ENCODE measurements around the gene PIAS1. TPM values are rescaled to one million over a fixed set of nuclear protein-coding genes. Genes with fewer than 3 reads are reported as not detected.
"Not testable (repeated sequence)": the region's sequence is repeated elsewhere in the genome, so short reads cannot be mapped to it uniquely, and the experiment has no call there.

PIAS1 gene
- total RNA-seq, 1 donor from 2014 or later: 59.9 TPM

DNA sequence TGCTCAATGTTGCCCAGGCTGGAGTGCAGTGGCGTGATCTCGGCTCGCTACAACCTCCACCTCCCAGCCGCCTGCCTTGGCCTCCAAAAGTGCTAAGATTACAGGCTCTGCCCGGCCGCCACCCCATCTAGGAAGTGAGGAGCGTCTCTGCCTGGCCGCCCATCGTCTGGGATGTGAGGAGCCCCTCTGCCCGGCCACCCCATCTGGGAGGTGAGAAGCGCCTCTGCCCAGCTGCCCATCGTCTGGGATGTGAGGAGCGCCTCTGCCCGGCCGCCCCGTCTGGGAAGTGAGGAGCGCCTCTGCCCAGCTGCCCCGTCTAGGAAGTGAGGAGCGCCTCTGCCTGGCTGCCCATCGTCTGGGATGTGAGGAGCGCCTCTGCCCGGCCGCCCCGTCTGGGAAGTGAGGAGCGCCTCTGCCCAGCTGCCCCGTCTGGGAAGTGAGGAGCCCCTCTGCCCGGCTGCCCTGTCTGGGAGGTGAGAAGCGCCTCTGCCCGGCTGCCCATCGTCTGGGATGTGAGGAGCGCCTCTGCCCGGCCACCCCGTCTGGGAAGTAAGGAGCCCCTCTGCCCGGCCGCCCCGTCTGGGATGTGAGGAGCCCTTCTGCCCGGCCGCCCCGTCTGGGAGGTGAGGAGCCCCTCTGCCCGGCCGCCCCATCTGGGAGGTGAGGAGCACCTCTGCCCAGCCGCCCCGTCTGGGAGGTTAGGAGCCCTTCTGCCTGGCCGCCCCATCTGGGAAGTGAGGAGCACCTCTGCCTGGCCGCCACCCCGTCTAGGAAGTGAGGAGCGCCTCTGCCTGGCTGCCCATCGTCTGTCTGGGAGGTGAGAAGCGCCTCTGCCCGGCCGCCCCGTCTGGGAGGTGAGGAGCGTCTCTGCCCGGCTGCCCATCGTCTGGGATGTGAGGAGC is 167.7 kb downstream of the PIAS1 start:
- DNase-seq (ENCODE audit: low spot score): peak; percentile 31
- intact Hi-C loops (cut with DNase I); ATAC-seq: not testable (repeated sequence)

DNA sequence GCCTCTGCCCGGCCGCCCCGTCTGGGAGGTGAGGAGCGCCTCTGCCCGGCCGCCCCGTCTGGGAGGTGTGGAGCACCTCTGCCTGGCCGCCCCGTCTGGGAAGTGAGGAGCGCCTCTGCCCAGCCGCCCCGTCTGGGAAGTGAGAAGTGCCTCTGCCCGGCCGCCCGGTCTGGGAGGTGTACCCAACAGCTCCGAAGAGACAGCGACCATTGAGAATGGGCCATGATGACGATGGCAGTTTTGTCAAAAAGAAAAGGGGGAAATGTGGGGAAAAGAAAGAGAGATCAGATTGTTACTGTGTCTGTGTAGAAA is 168.3 kb downstream of the PIAS1 start:
- ATAC-seq; intact Hi-C loops (cut with DNase I): not testable (repeated sequence)
- DNase-seq (ENCODE audit: low spot score): peak; percentile 47

DNA sequence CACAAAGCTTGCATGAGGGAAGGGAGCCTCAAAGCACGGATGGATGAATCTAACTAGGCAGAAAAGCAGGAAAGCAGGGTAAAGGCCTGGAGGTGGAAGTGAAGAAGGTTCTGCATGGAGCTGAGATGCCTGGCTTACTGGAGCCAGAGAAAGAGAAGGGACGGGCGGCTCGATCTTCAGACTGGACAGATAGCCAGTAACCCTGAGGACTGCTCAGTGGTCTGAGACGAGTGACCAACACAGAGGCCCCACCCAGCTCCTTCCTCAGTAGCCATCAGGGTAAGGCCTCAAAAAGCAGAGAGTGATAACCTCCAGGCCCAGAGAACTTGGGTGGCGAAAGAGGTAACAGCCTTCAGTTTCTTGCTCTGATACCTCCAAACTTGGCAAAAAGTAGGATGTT is 169.1 kb downstream of the PIAS1 start:
- DNase-seq (ENCODE audit: low spot score) (peak; percentile 19), ATAC-seq (no peak)
- intact Hi-C loops (cut with DNase I): no loop called here

DNA sequence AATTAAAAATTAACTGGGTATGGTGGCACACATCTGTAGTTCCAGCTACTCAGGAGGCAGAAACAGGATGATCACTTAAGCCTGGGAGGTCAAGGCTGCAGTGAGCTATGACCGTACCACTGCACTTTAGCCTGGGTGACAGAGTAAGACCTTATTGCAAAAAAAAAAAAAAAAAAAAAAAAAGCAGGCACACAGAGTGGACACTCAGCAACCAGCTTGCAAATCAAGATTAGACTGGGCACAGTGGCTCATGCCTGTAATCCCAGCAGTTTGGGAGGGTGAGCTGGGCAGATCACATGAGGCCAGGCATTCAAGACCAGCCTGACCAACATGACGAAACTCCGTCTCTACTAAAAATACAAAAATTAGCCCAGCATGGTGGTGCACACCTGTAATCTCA is 170.0 kb downstream of the PIAS1 start:
- intact Hi-C loops (cut with DNase I): no loop called here
- peak; percentile 9 for DNase-seq (ENCODE audit: low spot score)
- no peak for ATAC-seq

DNA sequence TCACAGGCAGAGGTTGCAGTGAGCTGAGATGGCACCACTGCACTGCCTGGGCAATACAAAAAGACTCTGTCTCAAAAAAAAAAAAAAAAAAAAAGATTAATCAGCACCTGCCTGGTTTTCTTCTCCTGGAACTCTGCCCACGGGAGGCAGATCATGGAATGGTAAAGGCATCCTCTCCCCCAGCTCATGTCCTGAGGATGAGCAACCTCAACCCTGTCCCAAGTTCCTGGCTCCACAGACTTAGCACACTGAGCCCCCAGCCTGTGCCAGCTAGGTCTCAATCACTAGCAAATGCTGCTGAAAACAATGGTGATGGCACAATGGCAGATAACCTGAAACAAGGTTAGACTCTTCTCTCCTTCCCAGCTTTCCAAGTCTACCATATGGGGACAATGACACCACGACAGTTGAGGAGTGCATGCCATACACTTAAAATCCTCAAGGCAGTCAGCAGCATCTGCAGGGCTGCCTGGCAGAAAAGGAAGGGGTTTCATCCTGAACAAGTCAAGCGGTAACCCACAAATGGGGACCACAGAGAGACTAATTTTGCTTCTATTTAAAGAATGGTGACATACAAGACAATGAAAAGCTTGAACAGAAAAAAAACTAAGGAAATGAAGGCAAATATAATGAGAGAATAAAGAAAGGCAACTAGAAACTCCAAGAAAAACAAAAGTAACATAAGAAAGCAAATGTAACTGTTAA is 170.6 kb downstream of the PIAS1 start:
- intact Hi-C loops (cut with DNase I): no loop called here
- ATAC-seq (no peak), DNase-seq (ENCODE audit: low spot score) (peak; percentile 42)

DNA sequence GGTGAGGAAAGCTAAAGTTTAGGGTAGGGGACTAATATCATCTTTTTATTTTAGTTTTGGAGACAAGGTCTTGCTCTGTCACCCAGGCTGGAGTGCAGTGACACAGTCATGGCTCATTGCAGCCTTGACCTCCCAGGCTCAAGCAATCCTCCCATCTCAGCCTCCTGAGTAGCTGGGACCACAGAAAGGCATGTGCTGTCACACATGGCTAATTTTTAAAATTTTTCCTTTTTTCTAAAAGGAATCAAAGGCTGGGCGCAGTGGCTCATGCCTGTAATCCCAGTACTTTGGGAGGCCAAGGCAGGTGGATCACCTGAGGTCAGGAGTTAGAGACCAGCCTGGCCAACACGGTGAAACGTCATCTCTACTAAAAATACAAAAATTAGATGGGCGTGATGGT is 171.3 kb downstream of the PIAS1 start:
- DNase-seq (ENCODE audit: low spot score); intact Hi-C loops (cut with DNase I); ATAC-seq: not testable (repeated sequence)

DNA sequence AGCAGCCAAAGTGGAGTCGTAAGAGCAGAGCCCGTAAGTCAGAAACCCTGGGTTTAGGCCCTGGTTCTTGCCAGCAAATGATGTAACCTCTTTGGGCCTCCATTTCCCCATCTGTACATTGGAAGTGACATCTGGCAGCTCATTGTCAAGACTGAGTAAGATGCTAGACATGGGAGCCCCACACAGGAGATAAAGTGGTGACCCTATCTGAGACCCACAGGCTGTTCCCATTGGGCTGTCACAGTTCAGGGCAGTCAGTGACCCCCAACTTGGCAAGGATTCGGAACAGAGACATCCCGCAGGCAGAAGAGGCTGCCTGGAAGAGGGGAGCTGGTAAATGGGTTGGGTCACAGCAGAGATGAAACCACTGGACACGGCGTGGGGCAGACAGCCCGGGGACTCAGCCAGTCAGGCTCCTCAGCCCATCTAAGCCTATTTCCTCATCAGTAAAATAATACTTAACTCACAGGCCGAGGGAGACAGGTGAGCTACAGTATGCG is 173.6 kb downstream of the PIAS1 start:
- intact Hi-C loops (cut with DNase I): no loop called here

DNA sequence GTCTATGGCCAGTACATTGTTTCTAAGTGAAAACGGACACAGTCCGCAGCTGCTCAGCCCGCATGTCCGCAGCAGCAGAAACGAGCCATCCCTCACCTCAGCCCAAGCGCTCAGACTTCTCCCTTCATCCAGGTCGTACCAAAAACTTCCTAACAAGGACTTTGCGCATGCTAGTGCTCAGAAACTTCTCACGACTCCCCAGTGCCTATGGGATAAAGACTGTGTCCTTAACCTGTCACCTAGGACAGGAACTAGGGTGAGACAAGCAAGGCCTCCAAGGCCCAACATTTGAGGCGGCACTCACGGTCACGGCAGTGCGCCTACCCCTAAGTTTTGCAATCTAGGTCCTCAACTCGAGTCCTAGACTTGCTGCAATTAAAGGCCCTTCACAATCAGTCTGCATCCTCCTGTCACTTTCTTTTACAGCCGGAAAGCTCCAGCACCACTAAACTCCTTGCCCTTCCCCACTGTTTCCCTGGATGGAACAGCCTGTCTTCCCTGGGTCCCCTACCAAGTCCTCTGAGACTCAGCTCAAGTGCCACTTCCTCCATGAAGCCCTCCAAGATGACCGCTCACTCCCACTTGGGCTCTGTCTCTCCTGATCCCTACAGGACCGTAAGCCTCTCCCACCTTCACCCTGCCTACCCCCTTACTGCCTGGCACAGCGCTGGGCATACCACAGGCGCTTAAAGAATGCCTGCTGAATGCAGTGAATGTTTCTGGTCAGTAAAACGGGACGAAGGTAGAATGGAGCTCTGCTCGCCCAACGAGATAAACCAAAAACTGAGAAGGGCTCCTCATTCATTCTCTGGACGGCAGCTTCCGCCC is 174.2 kb downstream of the PIAS1 start:
- DNase-seq (ENCODE audit: low spot score) (no peak), ATAC-seq (no peak)
- intact Hi-C loops (cut with DNase I): no loop called here

More for the DNA sequence above, 173.6 kb downstream of the PIAS1 start:
- ATAC-seq: no peak
- peak; percentile 40 for DNase-seq (ENCODE audit: low spot score)

DNA sequence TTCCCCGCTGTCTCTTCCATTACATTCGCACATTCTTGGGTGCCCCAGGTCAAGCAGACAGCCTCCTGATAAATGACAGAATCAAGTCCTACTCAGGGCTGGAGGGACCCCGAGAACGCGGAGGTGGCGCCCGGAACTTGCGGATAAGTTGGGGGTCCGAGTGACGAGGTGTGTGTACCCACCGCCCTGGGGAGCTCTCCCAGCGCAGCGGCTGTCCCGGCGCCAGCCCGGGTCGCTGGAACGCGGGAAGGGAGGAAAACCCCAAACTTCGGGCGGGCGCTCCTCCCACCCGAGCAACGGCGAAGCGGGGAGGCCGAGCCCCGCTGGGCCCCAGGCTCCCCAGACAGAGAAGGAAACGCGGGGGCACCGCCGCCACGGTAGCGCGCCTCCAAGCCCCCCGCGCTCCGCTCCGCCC is 174.9 kb downstream of the PIAS1 start:
- intact Hi-C loops (cut with DNase I): no loop called here
- peak; percentile 3 for ATAC-seq
- no peak for DNase-seq (ENCODE audit: low spot score)

DNA sequence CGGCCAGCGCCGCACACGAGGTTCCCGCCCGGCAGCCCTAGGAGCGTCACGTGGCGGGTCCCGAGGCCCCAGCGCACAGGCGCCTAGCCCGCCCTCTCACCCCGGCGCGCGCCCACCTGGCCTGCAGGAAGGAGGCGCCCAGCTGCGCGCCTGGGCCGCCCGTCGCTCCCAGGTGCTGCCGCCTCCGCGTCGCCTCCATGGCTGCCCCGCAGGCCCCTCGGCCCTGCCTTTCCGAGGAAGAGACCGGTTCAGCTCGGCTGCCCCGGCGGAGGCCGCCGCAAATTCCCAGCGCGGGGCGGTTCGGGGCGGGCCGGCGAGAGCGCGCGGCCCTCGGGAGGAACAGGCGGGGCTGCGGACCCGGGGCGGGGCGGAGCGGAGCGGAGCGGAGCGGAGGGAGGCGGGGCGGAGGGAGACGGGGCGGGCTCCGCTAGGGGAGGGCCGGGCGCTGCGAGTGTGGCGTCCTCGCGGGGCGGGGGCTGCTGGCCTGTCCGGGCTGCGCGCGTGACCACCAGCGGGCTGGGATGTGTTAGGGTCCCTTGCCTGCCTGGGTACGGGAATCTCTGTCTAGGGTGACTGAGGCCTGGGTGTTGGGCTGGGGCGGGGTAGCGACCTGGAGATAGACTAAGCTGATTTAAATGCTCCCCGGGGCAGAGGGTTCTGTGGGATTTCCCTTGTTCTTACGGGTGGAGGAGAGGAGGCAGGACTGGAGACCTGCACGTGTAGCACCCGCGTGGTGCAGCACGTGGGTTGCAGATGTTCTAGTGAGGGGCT is 175.5 kb downstream of the PIAS1 start, which contains the start of gene CLN6:
Gene CLN6, minus strand, starts transcription at position 343 of the 771 bp plus-strand sequence. Its CDS starts 144 bp downstream, at position 199.
- intact Hi-C loops (cut with DNase I): no loop called here
- DNase-seq (ENCODE audit: low spot score): peak; percentile 90
- peak; percentile 92 for ATAC-seq

DNA sequence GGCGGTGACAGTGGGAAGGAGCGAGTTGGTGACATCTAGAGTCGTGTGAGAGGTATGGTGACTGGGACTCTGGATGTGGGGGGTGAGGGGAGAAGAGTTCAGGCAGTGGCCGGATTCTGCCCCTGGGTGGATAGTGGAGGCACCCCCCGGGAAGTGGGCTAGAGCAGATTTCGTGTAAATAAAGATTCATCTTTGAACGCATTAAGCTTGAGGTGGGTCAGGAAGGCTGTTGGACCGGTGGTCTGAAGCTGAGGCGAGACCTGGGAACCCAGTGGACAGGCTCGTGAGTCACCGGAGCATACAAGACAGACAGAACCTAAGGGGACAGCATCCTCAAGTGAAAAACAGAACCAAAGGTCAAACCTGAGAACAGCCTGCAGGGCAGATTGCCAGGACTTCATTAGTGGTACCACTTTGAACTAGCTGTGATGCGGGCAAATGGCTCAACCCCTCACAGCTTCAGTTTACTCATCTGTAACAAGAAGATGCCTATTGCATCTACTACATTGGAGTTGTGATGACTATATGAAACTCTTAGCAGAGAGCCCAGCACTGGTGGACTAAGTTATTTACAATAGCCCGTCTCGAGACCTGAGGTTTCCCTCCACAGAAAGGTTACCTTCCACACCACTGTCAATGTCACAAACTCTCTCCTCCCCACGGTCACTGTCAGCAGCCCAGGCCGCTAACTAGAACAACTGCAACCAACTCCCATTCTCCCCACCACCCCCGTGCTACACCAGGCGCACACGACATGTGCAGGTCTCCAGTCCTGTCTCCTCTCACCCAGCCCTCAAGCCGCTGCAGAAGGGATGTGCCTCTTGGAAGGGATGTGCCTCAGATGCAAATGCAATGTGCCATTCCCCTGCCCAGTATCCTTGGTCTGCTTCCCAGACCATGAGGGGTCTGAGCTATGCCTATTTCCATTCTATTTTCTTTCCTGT is 176.3 kb downstream of the PIAS1 start:
- no peak for DNase-seq (ENCODE audit: low spot score)

DNA sequence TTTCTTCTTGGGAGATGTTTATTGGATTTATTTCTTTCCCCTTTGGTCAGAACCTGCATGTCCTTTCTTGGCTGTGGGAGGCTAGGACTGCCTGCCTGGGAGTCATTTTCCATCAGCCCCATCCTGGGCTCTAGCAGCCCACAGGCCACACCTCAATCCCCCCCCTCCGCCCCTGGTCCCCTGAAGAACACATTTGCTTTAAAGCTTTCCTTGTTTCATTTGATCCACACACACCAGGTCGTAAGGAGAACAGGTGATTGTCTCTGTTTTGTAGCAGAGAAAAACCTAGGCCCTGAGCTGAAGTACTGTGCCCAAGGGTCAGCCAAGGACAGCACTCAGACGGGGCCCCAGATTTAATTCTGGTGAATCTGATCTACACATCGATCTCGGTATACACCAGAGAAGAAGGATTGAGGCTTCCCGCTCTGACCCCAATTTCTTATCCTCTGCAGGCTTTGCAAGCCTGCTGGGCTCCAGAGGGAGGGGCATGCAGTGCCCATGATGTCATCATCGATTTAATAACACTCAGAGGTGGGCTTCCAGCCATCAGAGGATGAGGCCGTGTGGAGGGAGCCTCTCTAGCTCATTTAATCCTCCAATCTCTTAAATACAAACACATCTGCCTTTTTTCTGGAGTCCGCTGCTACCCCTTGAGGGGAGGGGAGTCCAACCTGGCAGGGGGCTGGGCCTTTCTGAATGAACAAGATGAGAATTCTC is 177.1 kb downstream of the PIAS1 start:
- no peak for ATAC-seq
- DNase-seq (ENCODE audit: low spot score): no peak
- intact Hi-C loops (cut with DNase I): no loop called here

More for the DNA sequence above, 176.3 kb downstream of the PIAS1 start:
- intact Hi-C loops (cut with DNase I): no loop called here
- ATAC-seq: peak; percentile 7

DNA sequence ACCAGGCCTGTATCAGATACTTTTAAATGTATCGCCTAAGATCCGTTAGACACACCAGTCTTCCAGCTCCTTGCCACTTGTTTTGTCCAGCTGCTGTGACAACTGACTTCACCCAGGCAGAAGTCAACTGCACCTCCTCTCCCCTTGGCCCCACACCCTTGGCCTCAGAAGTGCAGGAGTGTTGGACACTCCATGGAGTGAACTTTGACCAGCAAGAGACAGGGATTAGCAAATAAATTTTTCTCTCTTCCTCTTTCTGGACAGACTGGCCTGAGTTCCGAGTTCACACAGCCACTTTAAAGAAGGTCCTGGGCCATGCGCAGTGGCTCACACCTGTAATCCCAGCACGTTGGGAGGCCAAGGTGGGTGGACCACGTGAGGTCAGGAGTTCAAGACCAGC is 178.3 kb downstream of the PIAS1 start:
- ATAC-seq: no peak
- intact Hi-C loops (cut with DNase I): no loop called here
- DNase-seq (ENCODE audit: low spot score): no peak

DNA sequence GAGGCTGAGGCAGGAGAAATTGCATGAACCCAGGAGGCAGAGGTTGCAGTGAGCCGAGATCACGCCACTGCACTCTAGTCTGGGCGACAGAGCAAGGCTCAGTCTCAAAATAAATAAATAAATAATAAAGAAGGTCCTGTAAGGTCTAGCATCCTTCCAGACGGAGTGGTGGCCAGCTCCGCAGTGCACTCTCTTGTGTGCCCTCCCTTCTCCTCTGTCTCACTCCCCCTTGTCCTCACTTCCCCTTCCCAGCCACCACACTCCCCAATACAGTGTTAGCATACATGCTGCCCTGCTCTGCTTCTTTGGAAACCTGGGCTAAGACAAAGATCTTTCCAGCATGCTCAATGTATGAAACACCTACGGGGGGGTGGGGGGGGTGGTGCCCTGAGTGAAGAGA is 178.8 kb downstream of the PIAS1 start:
- DNase-seq (ENCODE audit: low spot score) (no peak), ATAC-seq (no peak)
- intact Hi-C loops (cut with DNase I): no loop called here

DNA sequence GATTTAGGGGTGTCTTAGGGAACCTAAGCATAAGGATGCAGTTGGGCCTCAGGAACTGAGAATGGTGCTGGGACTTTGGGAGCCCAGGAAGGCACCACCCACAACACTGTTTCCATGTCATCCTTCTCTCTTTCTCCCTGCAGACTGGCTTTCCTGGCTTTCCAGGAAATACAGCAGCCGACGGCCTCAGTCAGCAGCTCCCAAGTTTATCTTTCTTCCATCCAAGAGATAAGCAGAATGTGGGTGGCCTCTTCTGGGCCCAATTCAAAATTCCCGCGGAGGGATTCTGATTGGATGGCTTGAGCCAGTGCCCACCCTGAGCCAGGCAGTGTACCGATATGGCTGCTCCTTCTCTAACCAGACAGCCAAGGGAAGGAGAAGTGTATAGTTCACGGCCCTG is 179.9 kb downstream of the PIAS1 start:
- ATAC-seq (no peak), DNase-seq (ENCODE audit: low spot score) (no peak)
- intact Hi-C loops (cut with DNase I): no loop called here

DNA sequence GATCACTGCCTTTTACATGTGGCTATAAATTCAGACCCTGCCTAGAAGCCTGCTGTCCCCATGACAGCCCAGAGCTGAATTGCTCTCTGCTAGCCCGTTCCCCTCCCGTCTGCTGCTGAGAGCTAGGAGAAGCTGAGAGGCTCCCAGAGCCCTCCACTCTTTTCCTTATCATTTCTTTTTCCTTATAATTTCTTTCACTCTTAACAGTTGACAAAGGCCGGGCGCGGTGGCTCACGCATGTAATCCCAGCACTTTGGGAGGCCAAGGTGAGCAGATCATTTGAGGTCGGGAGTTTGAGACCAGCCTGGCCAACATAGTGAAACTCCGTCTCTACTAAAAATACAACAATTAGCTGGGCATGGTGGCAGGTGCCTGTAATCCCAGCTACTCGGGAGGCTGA is 180.4 kb downstream of the PIAS1 start:
- DNase-seq (ENCODE audit: low spot score); ATAC-seq; intact Hi-C loops (cut with DNase I): not testable (repeated sequence)

DNA sequence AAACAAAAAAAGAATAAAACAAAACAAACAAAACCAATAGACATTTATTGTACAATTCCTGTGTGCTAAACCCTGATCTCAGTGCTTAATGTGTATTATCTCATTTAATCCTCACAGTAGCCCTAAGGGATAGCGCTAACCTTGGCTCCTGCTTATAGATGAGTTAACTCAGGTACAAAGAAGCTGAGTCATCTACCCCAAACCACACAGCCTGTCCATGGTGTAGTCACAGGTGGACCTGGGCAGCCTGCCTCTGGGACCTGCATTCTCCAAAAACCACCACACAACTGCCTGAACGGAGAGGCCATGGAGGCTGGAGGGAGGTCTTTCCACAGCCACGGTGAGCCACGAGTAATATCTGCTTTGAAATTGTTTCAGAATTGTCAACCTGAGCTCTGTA is 180.9 kb downstream of the PIAS1 start:
- no peak for ATAC-seq
- no peak for DNase-seq (ENCODE audit: low spot score)
- intact Hi-C loops (cut with DNase I): no loop called here

Data from sciatic nerve (tissue), 2 donors.